AG08396 (cell line): Measurements from ENCODE around the gene ZBTB42.
A peak's percentile ranks its signal among the peaks of the same experiment; 100 is the strongest.

Experiments
- DNase-seq: peaks from one replicate; pipeline ENCODE4 v3.0.0; 2012; ENCODE audit warnings: low spot score, mixed read lengths

The ZBTB42 gene

GRCh38 chr14:104800771-104801519, at the start of gene ZBTB42:
TSS of gene ZBTB42 (plus strand) at chr14:104801101. CDS start at chr14:104801198, 97 bp downstream.
- peak; percentile 75 for DNase-seq

- DNase-seq = no peak
Observed at GRCh38 chr14:104751539-104752422, 49.1 kb upstream of the ZBTB42 start.

- no peak for DNase-seq
Observed at GRCh38 chr14:104752423-104752734, 48.5 kb upstream of the ZBTB42 start.

- DNase-seq = peak; percentile 100
Observed at GRCh38 chr14:104752735-104753527, 48.0 kb upstream of the ZBTB42 start, which contains the start of gene SIVA1. TSS of gene SIVA1 (plus strand) at chr14:104753147. CDS start at chr14:104753202, 55 bp downstream.

GRCh38 chr14:104753528-104754212, 47.2 kb upstream of the ZBTB42 start:
- DNase-seq = no peak

GRCh38 chr14:104754213-104754851, 46.6 kb upstream of the ZBTB42 start:
- DNase-seq = no peak

GRCh38 chr14:104755621-104756020, 45.3 kb upstream of the ZBTB42 start:
- no peak for DNase-seq

GRCh38 chr14:104756477-104757237, 44.2 kb upstream of the ZBTB42 start:
- no peak for DNase-seq

GRCh38 chr14:104757238-104757585, 43.7 kb upstream of the ZBTB42 start:
- no peak for DNase-seq

- DNase-seq = no peak
Observed at GRCh38 chr14:104757681-104758392, 43.1 kb upstream of the ZBTB42 start.

GRCh38 chr14:104758981-104759969, 41.6 kb upstream of the ZBTB42 start:
- no peak for DNase-seq

GRCh38 chr14:104765517-104765916, 35.4 kb upstream of the ZBTB42 start:
- no peak for DNase-seq

GRCh38 chr14:104766256-104766862, 34.5 kb upstream of the ZBTB42 start:
- no peak for DNase-seq

- no peak for DNase-seq
Observed at GRCh38 chr14:104766863-104767633, 33.9 kb upstream of the ZBTB42 start.

- DNase-seq = no peak
Observed at GRCh38 chr14:104767634-104767918, 33.3 kb upstream of the ZBTB42 start.

GRCh38 chr14:104768437-104769323, 32.2 kb upstream of the ZBTB42 start:
- peak; percentile 90 for DNase-seq
